HUES48 (cell line): ENCODE results near the gene PIGL.

Source experiments
- H3K27ac ChIP-seq: one replicate; pipeline ENCODE4 v1.7.0; 2013; ENCODE audit warnings: low read depth, low read length, inconsistent platforms
- H3K27me3 ChIP-seq: 2 replicates; pipeline ENCODE4 v1.6.1; 2013; ENCODE audit warnings: mild to moderate bottlenecking, low read length; ENCODE audit not compliant: control insufficient read depth, insufficient read depth
- H3K36me3 ChIP-seq: 2 replicates; pipeline ENCODE4 v1.6.1; 2013; ENCODE audit warnings: low read length; ENCODE audit not compliant: control insufficient read depth, insufficient read depth
- H3K4me1 ChIP-seq: 2 replicates; pipeline ENCODE4 v1.6.1; 2013; ENCODE audit warnings: mild to moderate bottlenecking, low read length; ENCODE audit not compliant: control insufficient read depth, insufficient read depth
- H3K4me3 ChIP-seq: 2 replicates; pipeline ENCODE4 v1.5.1; 2013; ENCODE audit warnings: mild to moderate bottlenecking, low read depth, low read length
- H3K9ac ChIP-seq: 2 replicates; pipeline ENCODE4 v1.6.1; 2013; ENCODE audit warnings: mild to moderate bottlenecking, low read depth, low read length, moderate library complexity
- H3K9me3 ChIP-seq: 2 replicates; pipeline ENCODE4 v1.6.1; 2013; ENCODE audit warnings: low read length; ENCODE audit not compliant: control insufficient read depth, insufficient read depth

PIGL gene

GRCh38 chr17:16254773-16255400 is 37.9 kb downstream of the PIGL start:
- H3K9ac ChIP-seq, result no peak overlapping the region
- no peaks in the 10 kb centered on the region for H3K27me3 ChIP-seq
- no peak overlapping the region for H3K4me3 ChIP-seq
- H3K4me1 ChIP-seq, result peaks cover 12% of the 10 kb centered on the region
- 0 out of 2 replicates have a peak, but pooled peaks cover 3% of the 10 kb centered on the region for H3K36me3 ChIP-seq
- H3K9me3 ChIP-seq, result no peaks in the 10 kb centered on the region
- peak overlapping the region; percentile 65 for H3K27ac ChIP-seq

DNA sequence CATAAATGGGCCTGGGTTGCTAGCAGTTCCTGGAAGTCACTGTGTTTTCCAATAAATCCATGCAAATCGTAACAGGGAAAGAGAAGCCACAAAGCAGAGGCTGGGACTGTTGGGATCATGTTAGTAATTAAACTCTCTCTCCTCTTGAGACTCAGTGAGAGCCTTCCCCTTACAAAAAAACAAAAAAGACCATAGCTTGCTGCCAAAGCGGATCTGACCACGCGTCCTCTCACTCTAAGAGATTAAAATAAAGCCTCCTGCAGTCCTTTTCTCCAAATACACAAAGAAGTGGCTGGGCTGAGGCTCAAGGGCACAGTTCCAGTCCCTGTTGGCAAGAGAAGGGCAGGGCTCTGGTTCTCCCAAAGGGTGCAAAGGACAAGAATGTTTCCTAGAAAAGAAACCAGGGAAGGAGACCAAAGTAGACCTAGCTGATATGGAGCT is 38.5 kb downstream of the PIGL start:
- Histone ChIP-seq H3K27ac (peak overlapping the region; percentile 65), H3K4me3 (no peak overlapping the region), H3K9ac (no peak overlapping the region)

DNA sequence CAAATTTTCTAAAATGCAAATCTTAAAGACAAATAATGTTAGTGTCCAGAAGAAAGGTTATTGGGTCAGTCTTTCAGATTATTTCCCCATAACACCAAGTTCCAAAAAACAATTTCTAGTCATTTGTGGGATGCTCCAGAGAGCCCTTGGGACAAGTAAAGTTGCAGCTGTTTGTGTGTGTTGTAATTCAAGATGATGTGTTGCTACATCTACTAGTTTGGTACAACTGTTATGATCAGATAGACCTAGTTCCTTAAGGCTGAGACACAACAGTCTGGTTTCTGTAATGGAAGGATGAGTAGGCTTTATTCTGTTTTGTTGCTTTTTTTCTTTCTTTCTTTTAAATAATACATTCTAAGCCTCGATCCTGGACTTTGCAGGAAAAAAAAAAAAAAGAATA is 41.9 kb downstream of the PIGL start:
- Histone ChIP-seq H3K4me1 (peaks cover 12% of the 10 kb centered on the region), H3K36me3 (no peaks in the 10 kb centered on the region), H3K4me3 (no peak overlapping the region), H3K27ac (no peak overlapping the region), H3K9me3 (no peaks in the 10 kb centered on the region), H3K9ac (no peak overlapping the region), H3K27me3 (no peaks in the 10 kb centered on the region)

More for the DNA sequence above, 38.5 kb downstream of the PIGL start:
- Histone ChIP-seq H3K4me1 (peaks cover 12% of the 10 kb centered on the region), H3K27me3 (no peaks in the 10 kb centered on the region), H3K9me3 (no peaks in the 10 kb centered on the region), H3K36me3 (0 out of 2 replicates have a peak, but pooled peaks cover 3% of the 10 kb centered on the region)

DNA sequence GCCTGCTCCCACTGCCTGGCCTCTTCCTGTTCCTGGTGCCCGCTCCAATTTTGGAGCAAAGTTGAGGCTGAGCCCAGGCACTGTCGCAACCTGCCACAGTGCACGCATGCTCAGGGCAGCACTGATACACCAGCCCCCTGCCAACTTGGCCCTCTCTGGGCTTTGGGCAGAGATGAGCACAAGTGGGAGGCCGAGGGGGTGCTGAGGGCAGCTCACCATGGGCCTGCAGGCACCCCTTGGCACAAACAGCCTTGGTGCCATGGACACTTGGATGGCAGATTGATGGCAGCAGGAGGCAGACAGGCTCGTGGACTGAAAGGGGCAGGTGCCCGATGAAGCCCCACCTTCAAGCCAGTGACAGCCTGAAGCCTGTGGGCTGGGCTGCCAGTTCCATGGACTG is 42.9 kb downstream of the PIGL start:
- H3K4me1 ChIP-seq, result peaks cover 11% of the 10 kb centered on the region
- no peaks in the 10 kb centered on the region for H3K9me3 ChIP-seq
- no peak overlapping the region for H3K9ac ChIP-seq
- no peak overlapping the region for H3K4me3 ChIP-seq
- no peaks in the 10 kb centered on the region for H3K36me3 ChIP-seq
- no peaks in the 10 kb centered on the region for H3K27me3 ChIP-seq
- H3K27ac ChIP-seq, result no peak overlapping the region

- no peaks in the 10 kb centered on the region for H3K27me3 ChIP-seq
- H3K36me3 ChIP-seq, result no peaks in the 10 kb centered on the region
- peaks cover under 1% of the 10 kb centered on the region; the same call in 1 of the 2 replicates for H3K4me1 ChIP-seq
- no peak overlapping the region for H3K4me3 ChIP-seq
- no peak overlapping the region for H3K9ac ChIP-seq
- H3K27ac ChIP-seq, result no peak overlapping the region
- H3K9me3 ChIP-seq, result no peaks in the 10 kb centered on the region
Measured at GRCh38 chr17:16261049-16261448, 44.0 kb downstream of the PIGL start.

- Histone ChIP-seq H3K27ac (no peak overlapping the region), H3K9ac (no peak overlapping the region), H3K4me3 (no peak overlapping the region), H3K9me3 (no peaks in the 10 kb centered on the region), H3K4me1 (no peaks in the 10 kb centered on the region), H3K27me3 (no peaks in the 10 kb centered on the region), H3K36me3 (no peaks in the 10 kb centered on the region)
Measured at GRCh38 chr17:16262201-16262600, 45.2 kb downstream of the PIGL start.

DNA sequence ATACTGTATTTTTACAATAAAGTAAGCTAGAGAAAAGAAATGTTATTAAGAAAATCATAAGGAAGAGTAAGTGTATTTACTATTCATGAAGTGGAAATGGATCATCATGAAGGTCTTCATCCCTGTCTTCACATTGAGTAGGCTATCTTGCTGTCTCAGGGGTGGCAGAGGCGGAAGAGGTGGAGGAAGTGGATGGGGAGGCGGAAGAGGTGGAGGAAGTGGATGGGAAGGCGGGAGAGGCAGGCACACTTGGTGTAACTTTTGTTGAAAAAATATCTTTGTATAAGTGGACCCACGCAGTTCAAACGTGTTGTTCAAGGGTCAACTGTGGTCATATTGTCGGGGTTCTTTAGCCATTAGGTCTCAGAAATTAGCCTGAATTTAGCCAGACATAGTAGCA is 50.2 kb downstream of the PIGL start:
- Histone ChIP-seq H3K4me1 (no peaks in the 10 kb centered on the region), H3K9ac (no peak overlapping the region), H3K27me3 (no peaks in the 10 kb centered on the region), H3K36me3 (no peaks in the 10 kb centered on the region), H3K4me3 (no peak overlapping the region), H3K9me3 (no peaks in the 10 kb centered on the region), H3K27ac (no peak overlapping the region)

GRCh38 chr17:16269658-16270057 is 52.6 kb downstream of the PIGL start:
- Histone ChIP-seq H3K4me3 (no peak overlapping the region), H3K27me3 (no peaks in the 10 kb centered on the region), H3K4me1 (no peaks in the 10 kb centered on the region), H3K9ac (no peak overlapping the region), H3K9me3 (no peaks in the 10 kb centered on the region), H3K36me3 (no peaks in the 10 kb centered on the region), H3K27ac (no peak overlapping the region)

DNA sequence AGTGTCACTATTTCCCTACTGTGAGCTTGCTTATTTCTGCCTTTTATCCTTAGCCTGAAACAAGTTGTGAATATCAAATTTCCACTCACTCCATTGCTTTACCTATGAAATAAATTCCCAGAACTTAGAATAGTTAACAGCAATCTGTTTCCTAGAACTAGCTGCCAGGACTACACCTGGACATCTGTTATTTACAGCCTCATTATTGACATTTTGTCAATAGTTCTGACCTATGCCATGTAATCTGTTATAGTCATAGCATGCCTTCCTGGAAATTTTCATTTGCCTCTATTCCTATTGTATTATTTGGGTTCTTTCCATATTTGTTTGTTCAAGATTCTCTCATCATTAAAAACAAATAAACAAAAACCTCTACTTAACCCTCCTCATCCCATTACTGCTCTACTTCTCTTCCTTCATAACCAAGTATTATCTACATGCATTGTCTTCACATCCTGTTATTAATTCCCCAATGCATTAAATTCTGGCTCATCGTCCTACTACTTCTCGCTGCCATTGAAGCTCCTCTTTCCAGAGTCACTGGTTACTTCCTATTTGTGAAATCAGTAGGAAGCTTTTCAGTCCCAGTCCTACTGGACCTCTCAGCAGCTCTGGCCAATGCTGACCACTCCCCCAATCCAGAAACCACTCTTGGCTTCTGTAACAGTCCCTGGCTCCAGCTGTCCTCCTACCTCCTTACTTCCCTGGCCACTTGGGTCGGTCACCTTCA is 55.3 kb downstream of the PIGL start:
- Histone ChIP-seq H3K36me3 (no peaks in the 10 kb centered on the region), H3K4me3 (no peak overlapping the region), H3K4me1 (no peaks in the 10 kb centered on the region), H3K9me3 (peaks cover 5% of the 10 kb centered on the region), H3K9ac (no peak overlapping the region), H3K27me3 (no peaks in the 10 kb centered on the region), H3K27ac (no peak overlapping the region)

DNA sequence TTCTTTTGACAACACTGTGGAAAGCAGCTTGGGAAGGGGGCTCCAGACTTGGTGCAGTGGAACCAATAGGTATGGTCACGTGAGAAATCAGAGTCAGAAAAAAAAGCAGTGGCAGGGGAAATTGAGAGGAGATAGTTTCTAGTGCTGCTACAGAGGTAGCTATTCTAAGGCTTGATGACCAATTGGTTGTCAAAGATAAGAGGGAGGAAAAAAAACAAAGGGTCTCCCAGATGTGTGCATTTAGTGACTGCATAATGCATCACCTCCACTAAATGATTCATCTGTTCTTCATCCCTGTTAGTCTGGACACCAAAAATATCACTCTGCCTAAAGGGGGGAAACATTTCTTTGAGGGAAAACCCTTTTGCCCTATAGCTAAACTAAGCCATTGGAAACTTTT is 56.5 kb downstream of the PIGL start:
- Histone ChIP-seq H3K4me3 (no peak overlapping the region), H3K9me3 (peaks cover 14% of the 10 kb centered on the region), H3K4me1 (no peaks in the 10 kb centered on the region), H3K27me3 (no peaks in the 10 kb centered on the region), H3K27ac (no peak overlapping the region), H3K36me3 (peaks cover 5% of the 10 kb centered on the region; the same call in 1 of the 2 replicates), H3K9ac (no peak overlapping the region)

DNA sequence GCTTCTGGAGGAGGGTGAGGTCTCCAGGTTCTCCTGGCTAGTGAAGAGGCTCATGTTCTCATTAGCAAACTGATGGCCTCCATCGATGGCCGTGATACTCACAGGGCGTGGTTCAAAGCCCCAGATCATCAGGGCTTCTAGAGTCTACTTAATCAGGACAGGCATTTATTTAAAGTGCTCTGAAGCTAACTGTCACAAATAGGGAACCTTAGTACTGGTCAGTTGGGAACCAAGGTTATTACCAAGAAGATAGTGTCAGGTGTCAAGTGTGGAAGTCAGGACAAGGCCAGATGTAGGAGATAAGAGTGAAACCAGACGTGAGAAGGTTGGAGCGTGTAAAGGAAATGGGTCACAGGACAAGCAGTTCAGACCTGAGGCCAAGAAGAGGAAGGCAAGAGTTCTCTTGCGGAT is 56.9 kb downstream of the PIGL start:
- no peak overlapping the region for H3K9ac ChIP-seq
- H3K9me3 ChIP-seq, result peaks cover 14% of the 10 kb centered on the region
- no peak overlapping the region for H3K27ac ChIP-seq
- H3K4me3 ChIP-seq, result no peak overlapping the region
- no peaks in the 10 kb centered on the region for H3K27me3 ChIP-seq
- peaks cover 10% of the 10 kb centered on the region; the same call in 1 of the 2 replicates for H3K36me3 ChIP-seq
- no peaks in the 10 kb centered on the region for H3K4me1 ChIP-seq
